GM12865 (cell line): ENCODE measurements around the gene PXDN.

Source experiments
- DNase-seq: peaks from one replicate; pipeline ENCODE4 v3.0.0; 2010; ENCODE audit warnings: low read depth
- H3K4me3 ChIP-seq: 2 replicates; pipeline ENCODE4 v1.5.1; 2011; ENCODE audit warnings: mild to moderate bottlenecking, low read depth, low read length, control low read depth
- TF ChIP-seq, protein P1 (sequence below): IDR thresholded peaks from 2 replicates; pipeline ENCODE4 v1.5.1; 2011; ENCODE audit warnings: low read length, control low read depth, low read depth, inconsistent platforms; ENCODE audit not compliant: insufficient read depth; ENCODE audit errors: missing control alignments

PXDN gene

DNA sequence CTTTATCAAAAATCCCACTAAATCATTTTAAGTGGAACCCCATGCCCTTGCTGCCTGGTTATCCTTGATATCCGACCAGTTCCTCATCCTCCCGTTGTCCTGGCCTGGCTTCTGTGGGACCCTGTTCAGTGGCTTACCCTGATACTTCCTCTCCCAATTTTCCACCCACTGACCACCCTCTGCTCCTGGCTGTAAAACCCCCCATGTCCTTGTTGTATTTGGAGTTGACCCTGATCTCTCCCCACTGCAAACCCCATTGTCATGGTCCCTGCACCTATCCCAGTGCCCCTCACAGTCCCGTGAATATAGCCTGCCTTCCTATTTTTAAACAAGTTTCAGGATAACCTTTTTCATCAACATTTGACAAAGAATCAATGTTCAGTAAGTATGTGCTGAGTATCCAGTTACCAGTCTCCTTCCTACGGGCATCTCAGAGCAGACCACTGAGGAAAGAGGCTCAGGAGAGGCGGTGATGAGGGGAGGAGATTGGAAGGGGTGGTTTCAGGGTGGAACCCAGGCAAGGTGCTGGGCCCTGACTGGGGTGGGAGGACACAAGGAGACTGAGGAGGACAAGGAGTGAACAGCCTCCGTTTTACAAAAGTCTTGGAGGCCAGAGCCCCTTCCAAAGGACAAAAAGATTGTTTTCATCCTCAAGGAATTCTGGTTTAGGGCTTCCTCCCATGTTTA is 131.8 kb downstream of the PXDN start:
- no peak for DNase-seq
- TF ChIP-seq, protein P1, sequence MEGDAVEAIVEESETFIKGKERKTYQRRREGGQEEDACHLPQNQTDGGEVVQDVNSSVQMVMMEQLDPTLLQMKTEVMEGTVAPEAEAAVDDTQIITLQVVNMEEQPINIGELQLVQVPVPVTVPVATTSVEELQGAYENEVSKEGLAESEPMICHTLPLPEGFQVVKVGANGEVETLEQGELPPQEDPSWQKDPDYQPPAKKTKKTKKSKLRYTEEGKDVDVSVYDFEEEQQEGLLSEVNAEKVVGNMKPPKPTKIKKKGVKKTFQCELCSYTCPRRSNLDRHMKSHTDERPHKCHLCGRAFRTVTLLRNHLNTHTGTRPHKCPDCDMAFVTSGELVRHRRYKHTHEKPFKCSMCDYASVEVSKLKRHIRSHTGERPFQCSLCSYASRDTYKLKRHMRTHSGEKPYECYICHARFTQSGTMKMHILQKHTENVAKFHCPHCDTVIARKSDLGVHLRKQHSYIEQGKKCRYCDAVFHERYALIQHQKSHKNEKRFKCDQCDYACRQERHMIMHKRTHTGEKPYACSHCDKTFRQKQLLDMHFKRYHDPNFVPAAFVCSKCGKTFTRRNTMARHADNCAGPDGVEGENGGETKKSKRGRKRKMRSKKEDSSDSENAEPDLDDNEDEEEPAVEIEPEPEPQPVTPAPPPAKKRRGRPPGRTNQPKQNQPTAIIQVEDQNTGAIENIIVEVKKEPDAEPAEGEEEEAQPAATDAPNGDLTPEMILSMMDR, result no peak
- no peak overlapping the region for H3K4me3 ChIP-seq

DNA sequence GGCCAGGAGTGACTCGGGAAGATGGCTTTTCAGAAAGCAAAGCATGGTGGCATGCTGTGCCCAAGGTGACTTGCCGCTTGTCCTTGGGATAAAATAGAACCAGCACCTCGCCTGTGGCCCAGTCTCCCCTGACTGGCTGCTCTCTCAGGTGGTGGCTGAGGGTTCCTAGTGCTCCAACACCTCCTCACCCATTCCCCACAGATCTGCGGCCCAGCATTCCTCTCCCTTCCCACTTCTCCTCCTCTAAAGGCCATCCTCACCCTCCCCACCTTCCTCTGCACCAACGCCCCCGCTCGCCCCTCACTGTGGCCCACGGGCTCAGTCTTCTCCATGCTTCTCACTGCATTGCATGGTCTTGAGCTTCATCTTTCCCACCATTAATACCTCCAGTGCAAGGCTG is 132.4 kb downstream of the PXDN start:
- TF ChIP-seq, protein P1, result no peak
- no peak for DNase-seq
- no peak overlapping the region for H3K4me3 ChIP-seq

DNA sequence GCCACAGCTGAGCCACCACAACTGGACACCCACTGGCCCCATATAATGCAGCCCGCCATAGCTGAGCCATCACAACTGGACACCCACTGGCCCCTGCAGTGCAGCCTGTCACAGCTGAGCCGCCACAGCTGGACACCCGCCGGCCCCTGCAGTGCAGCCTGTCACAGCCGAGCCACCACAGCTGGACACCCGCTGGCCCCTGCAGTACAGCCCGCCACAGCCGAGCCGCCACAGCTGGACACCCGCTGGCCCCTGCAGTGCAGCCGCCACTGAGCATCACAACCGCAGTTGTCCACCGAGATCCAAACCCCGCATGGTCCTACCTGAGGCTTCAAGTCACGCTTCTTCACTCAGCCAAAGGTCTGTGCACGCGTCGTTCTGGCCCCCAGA is 134.2 kb downstream of the PXDN start:
- no peak for DNase-seq
- TF ChIP-seq, protein P1, result no peak
- H3K4me3 ChIP-seq, result no peak overlapping the region

DNA sequence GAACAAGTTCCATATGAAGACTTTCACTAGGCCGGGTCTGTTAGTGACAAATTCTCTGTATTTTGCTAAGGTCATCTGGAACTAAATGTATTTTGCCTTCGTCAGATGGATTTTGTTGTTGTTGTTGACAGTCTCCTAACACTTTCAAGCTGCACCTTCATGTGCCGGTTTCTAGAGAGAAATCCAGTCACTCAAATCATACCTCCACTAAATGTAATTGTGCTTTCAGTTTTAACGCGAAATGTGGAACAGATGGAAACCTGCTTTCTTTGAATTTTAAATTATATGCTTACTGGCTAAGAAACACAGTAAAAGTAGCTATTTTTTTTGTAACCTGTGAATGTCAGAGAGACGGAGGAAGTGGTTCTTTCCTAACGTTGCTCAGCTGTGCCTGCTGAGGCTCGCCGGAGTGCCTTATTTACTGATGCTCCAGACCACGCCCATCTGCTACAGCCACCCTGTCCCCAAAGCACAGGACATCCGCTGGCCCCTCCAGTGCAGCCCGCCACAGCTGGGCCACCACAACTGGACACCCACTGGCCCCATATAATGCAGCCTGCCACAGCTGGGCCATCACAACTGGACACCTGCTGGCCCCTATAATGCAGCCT is 134.7 kb downstream of the PXDN start:
- no peak overlapping the region for H3K4me3 ChIP-seq
- no peak for DNase-seq
- TF ChIP-seq, protein P1, result no peak

DNA sequence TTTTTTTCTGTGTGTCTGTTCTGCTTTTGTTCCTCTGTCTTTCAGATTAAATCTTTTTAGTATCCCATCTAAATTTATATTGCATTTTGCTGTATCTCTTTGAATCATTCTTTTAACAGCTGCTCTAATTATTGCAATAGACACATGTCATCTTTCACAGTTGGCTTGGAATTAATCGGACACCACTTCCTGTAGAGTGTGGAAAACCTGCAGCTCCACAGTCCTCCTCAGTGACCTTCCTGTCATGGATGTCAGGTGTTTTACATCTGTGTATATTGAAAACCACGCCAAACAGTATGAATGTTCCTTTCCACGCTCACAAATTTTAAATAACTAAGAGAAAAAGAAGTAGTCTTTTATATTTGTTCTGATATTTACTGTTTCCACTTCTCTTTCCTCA is 135.3 kb downstream of the PXDN start:
- H3K4me3 ChIP-seq, result no peak overlapping the region
- TF ChIP-seq, protein P1, result no peak
- DNase-seq, result no peak

DNA sequence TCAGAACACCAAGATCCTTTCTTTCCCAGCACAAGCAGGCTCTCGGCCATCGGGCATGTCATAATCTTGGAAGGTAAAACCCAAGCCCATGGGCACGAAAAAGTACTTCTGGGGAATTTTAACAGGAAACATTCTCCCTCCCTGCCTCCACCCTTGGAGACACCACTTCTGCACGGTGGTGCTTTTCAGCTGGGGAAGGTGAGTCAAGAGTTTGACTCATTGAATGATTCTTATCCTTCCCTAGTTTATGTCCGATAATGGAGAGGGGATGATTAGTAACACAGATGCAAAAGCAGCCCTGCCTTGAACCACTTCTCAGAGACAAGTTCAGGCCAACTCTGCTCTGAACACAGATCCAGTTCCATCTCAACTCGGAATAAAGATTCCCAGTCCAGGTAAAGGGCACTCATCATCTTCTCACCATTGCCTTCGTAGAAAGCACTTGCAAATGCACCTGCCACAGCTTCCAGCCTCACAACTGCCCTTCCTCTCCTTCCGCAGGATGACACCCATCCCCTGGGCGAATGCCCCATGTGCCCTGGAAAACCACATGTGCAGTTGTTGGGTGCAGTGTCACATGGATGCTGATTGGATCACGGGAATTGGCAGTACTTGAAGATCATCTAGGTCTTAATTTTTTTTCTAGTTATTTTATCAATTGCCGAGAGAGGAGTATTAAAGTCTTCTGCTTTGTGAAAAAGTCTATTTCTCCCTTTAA is 136.2 kb downstream of the PXDN start:
- TF ChIP-seq, protein P1, result no peak
- no peak for DNase-seq
- H3K4me3 ChIP-seq, result no peak overlapping the region
